Activated T-cell treated with anti-CD3 and anti-CD28 coated beads, Interleukin-2, amount 50 U/mL, for 24 hours (primary cell): ENCODE results near the gene BCL6.

ENCODE experiments used
- DNase-seq: peaks from one replicate; pipeline ENCODE4 v3.0.0-alpha.2; 2020
- H3K27ac Mint-ChIP-seq: 2 replicates; pipeline ENCODE4 v1.8.0; 2020; ENCODE audit warnings: mild to moderate bottlenecking, mixed read lengths
- H3K27me3 Mint-ChIP-seq: 2 replicates; pipeline ENCODE4 v1.8.0; 2020; ENCODE audit warnings: mixed read lengths
- H3K36me3 Mint-ChIP-seq: 2 replicates; pipeline ENCODE4 v1.8.0; 2020; ENCODE audit warnings: low read depth, mixed read lengths
- H3K4me1 Mint-ChIP-seq: 2 replicates; pipeline ENCODE4 v1.8.0; 2020; ENCODE audit warnings: low read depth, mixed read lengths
- H3K4me3 Mint-ChIP-seq: 2 replicates; pipeline ENCODE4 v1.8.0; 2020; ENCODE audit warnings: mild to moderate bottlenecking, moderate library complexity, mixed read lengths
- H3K9me3 Mint-ChIP-seq: 2 replicates; pipeline ENCODE4 v1.8.0; 2020; ENCODE audit warnings: mixed read lengths

Gene BCL6

GRCh38 chr3:187738331-187739093, 6.8 kb downstream of the BCL6 start:
- H3K4me1 Mint-ChIP-seq = peaks cover 67% of the 10 kb centered on the region
- peak overlapping the region; percentile 98 for H3K4me3 Mint-ChIP-seq
- peak; percentile 74 for DNase-seq
- H3K36me3 Mint-ChIP-seq = peaks cover 59% of the 10 kb centered on the region
- peak overlapping the region; percentile 100 for H3K27ac Mint-ChIP-seq
- no peaks in the 10 kb centered on the region for H3K27me3 Mint-ChIP-seq
- no peaks in the 10 kb centered on the region for H3K9me3 Mint-ChIP-seq

- peak overlapping the region; percentile 98 for H3K4me3 Mint-ChIP-seq
- peak overlapping the region; percentile 100 for H3K27ac Mint-ChIP-seq
- no peak for DNase-seq
- no peaks in the 10 kb centered on the region for H3K9me3 Mint-ChIP-seq
- peaks cover 67% of the 10 kb centered on the region for H3K4me1 Mint-ChIP-seq
- peaks cover 61% of the 10 kb centered on the region for H3K36me3 Mint-ChIP-seq
- H3K27me3 Mint-ChIP-seq = no peaks in the 10 kb centered on the region
Observed at GRCh38 chr3:187738071-187738330, 7.3 kb downstream of the BCL6 start.

- Mint-ChIP-seq H3K4me1 (peaks cover 64% of the 10 kb centered on the region), H3K9me3 (no peaks in the 10 kb centered on the region), H3K4me3 (peak overlapping the region; percentile 98), H3K36me3 (peaks cover 61% of the 10 kb centered on the region), H3K27me3 (no peaks in the 10 kb centered on the region), H3K27ac (peak overlapping the region; percentile 100)
- DNase-seq = peak; percentile 74
Observed at GRCh38 chr3:187737368-187738070, 7.7 kb downstream of the BCL6 start.

GRCh38 chr3:187737006-187737367, 8.3 kb downstream of the BCL6 start:
- Mint-ChIP-seq H3K9me3 (no peaks in the 10 kb centered on the region), H3K4me1 (peaks cover 58% of the 10 kb centered on the region), H3K36me3 (peaks cover 66% of the 10 kb centered on the region), H3K4me3 (peak overlapping the region; percentile 98), H3K27ac (peak overlapping the region; percentile 100), H3K27me3 (no peaks in the 10 kb centered on the region)
- DNase-seq = no peak

GRCh38 chr3:187736418-187736871, 8.8 kb downstream of the BCL6 start:
- H3K36me3 Mint-ChIP-seq = peaks cover 68% of the 10 kb centered on the region
- H3K27ac Mint-ChIP-seq = peak overlapping the region; percentile 100
- no peaks in the 10 kb centered on the region for H3K27me3 Mint-ChIP-seq
- peaks cover 53% of the 10 kb centered on the region for H3K4me1 Mint-ChIP-seq
- DNase-seq = no peak
- H3K9me3 Mint-ChIP-seq = no peaks in the 10 kb centered on the region
- peak overlapping the region; percentile 98 for H3K4me3 Mint-ChIP-seq

- Mint-ChIP-seq H3K4me3 (peak overlapping the region; percentile 98), H3K4me1 (peaks cover 47% of the 10 kb centered on the region), H3K27me3 (no peaks in the 10 kb centered on the region), H3K27ac (no peak overlapping the region), H3K36me3 (peaks cover 68% of the 10 kb centered on the region), H3K9me3 (no peaks in the 10 kb centered on the region)
- no peak for DNase-seq
Observed at GRCh38 chr3:187735837-187736236, 9.4 kb downstream of the BCL6 start.

- no peak for DNase-seq
- Mint-ChIP-seq H3K4me3 (no peak overlapping the region), H3K27ac (no peak overlapping the region), H3K27me3 (no peaks in the 10 kb centered on the region), H3K36me3 (peaks cover 73% of the 10 kb centered on the region), H3K4me1 (peaks cover 42% of the 10 kb centered on the region), H3K9me3 (no peaks in the 10 kb centered on the region)
Observed at GRCh38 chr3:187735383-187735782, 9.9 kb downstream of the BCL6 start.

- DNase-seq = no peak
- peaks cover 37% of the 10 kb centered on the region for H3K4me1 Mint-ChIP-seq
- H3K9me3 Mint-ChIP-seq = no peaks in the 10 kb centered on the region
- H3K36me3 Mint-ChIP-seq = peaks cover 78% of the 10 kb centered on the region
- H3K27ac Mint-ChIP-seq = no peak overlapping the region
- H3K27me3 Mint-ChIP-seq = no peaks in the 10 kb centered on the region
- H3K4me3 Mint-ChIP-seq = no peak overlapping the region
Observed at GRCh38 chr3:187734841-187735240, 10.4 kb downstream of the BCL6 start.

GRCh38 chr3:187733371-187733770, 11.9 kb downstream of the BCL6 start:
- H3K4me1 Mint-ChIP-seq = peaks cover 25% of the 10 kb centered on the region
- DNase-seq = no peak
- peaks cover 84% of the 10 kb centered on the region for H3K36me3 Mint-ChIP-seq
- H3K9me3 Mint-ChIP-seq = no peaks in the 10 kb centered on the region
- H3K27me3 Mint-ChIP-seq = no peaks in the 10 kb centered on the region
- H3K27ac Mint-ChIP-seq = no peak overlapping the region
- no peak overlapping the region for H3K4me3 Mint-ChIP-seq

- H3K36me3 Mint-ChIP-seq = peaks cover 98% of the 10 kb centered on the region
- no peak overlapping the region for H3K4me3 Mint-ChIP-seq
- H3K4me1 Mint-ChIP-seq = no peaks in the 10 kb centered on the region
- no peaks in the 10 kb centered on the region for H3K27me3 Mint-ChIP-seq
- H3K9me3 Mint-ChIP-seq = no peaks in the 10 kb centered on the region
- H3K27ac Mint-ChIP-seq = no peak overlapping the region
- DNase-seq = no peak
Observed at GRCh38 chr3:187729598-187729997, 15.7 kb downstream of the BCL6 start.

- Mint-ChIP-seq H3K4me1 (no peaks in the 10 kb centered on the region), H3K9me3 (no peaks in the 10 kb centered on the region), H3K27me3 (no peaks in the 10 kb centered on the region), H3K27ac (no peak overlapping the region), H3K4me3 (no peak overlapping the region), H3K36me3 (peaks cover 98% of the 10 kb centered on the region)
- DNase-seq = no peak
Observed at GRCh38 chr3:187728940-187729583, 16.2 kb downstream of the BCL6 start.

- H3K36me3 Mint-ChIP-seq = peaks cover 100% of the 10 kb centered on the region
- no peak overlapping the region for H3K27ac Mint-ChIP-seq
- DNase-seq = no peak
- no peaks in the 10 kb centered on the region for H3K4me1 Mint-ChIP-seq
- H3K4me3 Mint-ChIP-seq = no peak overlapping the region
- no peaks in the 10 kb centered on the region for H3K27me3 Mint-ChIP-seq
- H3K9me3 Mint-ChIP-seq = no peaks in the 10 kb centered on the region
Observed at GRCh38 chr3:187728248-187728647, 17.0 kb downstream of the BCL6 start.

- Mint-ChIP-seq H3K27me3 (no peaks in the 10 kb centered on the region), H3K4me3 (no peak overlapping the region), H3K27ac (peak overlapping the region; percentile 3), H3K4me1 (no peaks in the 10 kb centered on the region), H3K36me3 (peaks cover 98% of the 10 kb centered on the region), H3K9me3 (no peaks in the 10 kb centered on the region)
- no peak for DNase-seq
Observed at GRCh38 chr3:187726564-187726963, 18.7 kb downstream of the BCL6 start.

GRCh38 chr3:187725653-187726370, 19.5 kb downstream of the BCL6 start:
- no peak overlapping the region for H3K4me3 Mint-ChIP-seq
- H3K27ac Mint-ChIP-seq = no peak overlapping the region
- H3K9me3 Mint-ChIP-seq = no peaks in the 10 kb centered on the region
- no peak for DNase-seq
- H3K36me3 Mint-ChIP-seq = peaks cover 97% of the 10 kb centered on the region
- no peaks in the 10 kb centered on the region for H3K4me1 Mint-ChIP-seq
- H3K27me3 Mint-ChIP-seq = no peaks in the 10 kb centered on the region
